Caco-2 (cell line): Measurements from ENCODE around the gene COTL1. TPM values are rescaled to one million over a fixed set of nuclear protein-coding genes. Genes with fewer than 3 reads are reported as not detected.

Source experiments
- BruUV-seq: library from RNA; stranded (reverse); fragments of 400-500 nt; replicated peaks from 2 replicates; lab custom pipeline; 2021; lab: Mats Ljungman, UMichigan
- CTCF ChIA-PET: fragments of 300-600 bp; sonication (Branson Sonifier 250); formaldehyde crosslinking; loops from one replicate; lab custom pipeline; 2022; ENCODE audit warnings: antibody characterized with exemption; lab: Charles Lee
- POLR2A ChIA-PET: fragments of 300-600 bp; sonication (Branson Sonifier 250); formaldehyde crosslinking; loops from one replicate; lab custom pipeline; 2022; ENCODE audit warnings: antibody characterized with exemption; lab: Charles Lee
- DNase-seq, 2 experiments: peaks; one replicate each; pipeline versions ENCODE4 v3.0.0 to v3.0.0-alpha.2; 2020 to 2022
- H3K27me3 ChIP-seq: replicated peaks from 2 replicates; pipeline ENCODE4 v1.6.0; 2011; ENCODE audit warnings: low read length; ENCODE audit not compliant: control insufficient read depth, insufficient read depth
- H3K36me3 ChIP-seq: 2 replicates; pipeline ENCODE4 v1.5.1; 2011; ENCODE audit warnings: low read length; ENCODE audit not compliant: control insufficient read depth, insufficient read depth
- H3K4me1 ChIP-seq: fragments of 250-450 bp; sonication (Bioruptor Pico); 2 replicates; pipeline ENCODE4 v1.5.1; 2020; ENCODE audit warnings: mild to moderate bottlenecking
- H3K4me3 ChIP-seq: 2 replicates; pipeline ENCODE4 v1.5.1; 2011; ENCODE audit warnings: low read depth, mild to moderate bottlenecking, control low read depth, low read length
- H3K9me3 ChIP-seq: fragments of 250-450 bp; sonication (Bioruptor Pico); 2 replicates; pipeline ENCODE4 v1.5.1; 2020; ENCODE audit warnings: mild to moderate bottlenecking, moderate library complexity
- H3K27ac Mint-ChIP-seq: one replicate; pipeline ENCODE4 v1.8.0; 2022; ENCODE audit warnings: mixed read lengths; ENCODE audit not compliant: unreplicated experiment
- H3K27me3 Mint-ChIP-seq: one replicate; pipeline ENCODE4 v1.8.0; 2022; ENCODE audit warnings: mixed read lengths; ENCODE audit not compliant: insufficient read depth, unreplicated experiment
- H3K36me3 Mint-ChIP-seq: one replicate; pipeline ENCODE4 v1.8.0; 2022; ENCODE audit warnings: mild to moderate bottlenecking, mixed read lengths; ENCODE audit not compliant: insufficient read depth, unreplicated experiment
- H3K4me1 Mint-ChIP-seq: one replicate; pipeline ENCODE4 v1.8.0; 2022; ENCODE audit warnings: low read depth, mixed read lengths; ENCODE audit not compliant: unreplicated experiment
- H3K4me3 Mint-ChIP-seq: one replicate; pipeline ENCODE4 v1.8.0; 2022; ENCODE audit warnings: mild to moderate bottlenecking, moderate library complexity, mixed read lengths; ENCODE audit not compliant: unreplicated experiment
- H3K9me3 Mint-ChIP-seq: one replicate; pipeline ENCODE4 v1.8.0; 2022; ENCODE audit warnings: mixed read lengths; ENCODE audit not compliant: unreplicated experiment
- CTCF ChIP-seq, 2 experiments: fragments of 200-600 bp in 1 of 2; IDR thresholded peaks; 1 replicate in 1 of 2; 2 replicates in 1 of 2; pipeline versions ENCODE4 v1.5.1 to v1.8.0; 2011 to 2022; ENCODE audit warnings: antibody characterized with exemption in 1 of 2, control low read depth in 1 of 2, inconsistent platforms in 1 of 2, low read depth in 1 of 2, low read length in 1 of 2, mild to moderate bottlenecking in 1 of 2, moderate library complexity in 1 of 2; ENCODE audit not compliant: insufficient read depth in 1 of 2, severe bottlenecking in 1 of 2, unreplicated experiment in 1 of 2
- intact Hi-C: fragments of 100-400 bp; cut with micrococcal nuclease; formaldehyde crosslinking; loops from one replicate; pipeline ENCODE4 v1.10.0; 2022; ENCODE audit not compliant: unreplicated experiment
- total RNA-seq: library from RNA; stranded (reverse); gene quantifications from 2 replicates; pipeline ENCODE4 v1.2.3, GENCODE V29; 2022

The COTL1 gene
- total RNA-seq, 1 experiment from 2014 or later, result 434 TPM

GRCh38 chr16:84570739-84571403 is 47.0 kb downstream of the COTL1 start:
- no peak for TF ChIP-seq CTCF (IDR thresholded peaks at IDR 0.05; ENCODE audit: insufficient read depth in 1 of 2, low read depth in 1 of 2, low read length in 1 of 2, severe bottlenecking in 1 of 2, unreplicated experiment in 1 of 2)
- peak overlapping the region; percentile 95 for H3K27ac Mint-ChIP-seq
- Histone ChIP-seq H3K27me3 (no peaks in the 10 kb centered on the region), H3K36me3 (0 out of 2 replicates have a peak, but pooled peaks cover 1% of the 10 kb centered on the region), H3K9me3 (peaks cover 11% of the 10 kb centered on the region), H3K4me1 (peaks cover 50% of the 10 kb centered on the region), H3K4me3 (no peak overlapping the region)
- H3K9me3 Mint-ChIP-seq, result peaks cover 15% of the 10 kb centered on the region
- H3K27me3 Mint-ChIP-seq, result no peaks in the 10 kb centered on the region
- H3K4me3 Mint-ChIP-seq, result peak overlapping the region; percentile 62
- POLR2A ChIA-PET, result no interaction called here
- BruUV-seq, result no TSS peak
- CTCF ChIA-PET, result interaction anchor here (1.3 to 1.5 kb wide), 4 partner anchors 10 to 66 kb away, joined by 3 to 6 read pairs (median 4); partner anchors contain the start of gene MEAK7
- H3K36me3 Mint-ChIP-seq, result peaks cover 86% of the 10 kb centered on the region
- intact Hi-C loops, result no loop called here
- peaks cover 52% of the 10 kb centered on the region for H3K4me1 Mint-ChIP-seq
- DNase-seq, result no peak

DNA sequence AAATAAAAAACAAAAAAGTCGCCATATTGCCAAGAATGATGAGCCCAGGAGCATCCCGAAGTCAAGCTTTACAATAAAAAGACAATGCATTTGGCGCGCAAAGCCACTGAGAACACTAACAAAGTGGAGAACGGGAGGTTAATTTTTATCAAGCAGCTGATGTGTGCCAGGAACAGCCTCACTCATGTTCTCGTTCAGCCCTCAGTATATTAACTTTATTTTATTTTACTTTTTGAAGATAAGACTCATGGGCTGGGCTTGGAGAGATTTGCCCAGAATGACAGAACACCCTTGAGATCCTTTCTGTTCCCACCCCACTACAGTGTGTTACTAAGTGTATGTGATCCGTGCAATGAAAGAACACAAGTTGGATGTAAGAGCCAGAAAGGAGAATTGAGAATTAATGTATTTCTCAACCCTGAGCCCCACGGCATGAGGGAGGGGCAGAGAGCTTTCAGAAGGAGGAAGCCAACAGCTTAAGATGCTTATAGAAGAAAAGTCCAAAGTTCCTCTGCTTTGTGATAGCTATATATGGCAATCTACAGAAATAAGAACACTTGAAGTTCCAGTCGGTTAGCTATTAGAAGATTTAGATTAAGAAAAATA is 48.4 kb downstream of the COTL1 start:
- no TSS peak for BruUV-seq
- no peak for TF ChIP-seq CTCF (IDR thresholded peaks at IDR 0.05; ENCODE audit: insufficient read depth in 1 of 2, low read depth in 1 of 2, low read length in 1 of 2, severe bottlenecking in 1 of 2, unreplicated experiment in 1 of 2)
- H3K4me3 Mint-ChIP-seq, result peak overlapping the region; percentile 62
- CTCF ChIA-PET, result interaction anchor here (0.6 to 1.5 kb wide), 12 partner anchors 8 to 103 kb away, joined by 3 to 12 read pairs (median 4); partner anchors contain the start of gene MEAK7
- POLR2A ChIA-PET, result interaction anchor here (0.6 to 1.3 kb wide), 4 partner anchors 33 to 123 kb away, joined by 3 to 9 read pairs (median 3); no protein-coding TSS in a partner anchor
- H3K27ac Mint-ChIP-seq, result peak overlapping the region; percentile 95
- H3K4me1 Mint-ChIP-seq, result peaks cover 58% of the 10 kb centered on the region
- peaks cover 96% of the 10 kb centered on the region for H3K36me3 Mint-ChIP-seq
- 0 out of 2 replicates have a peak, but pooled peaks cover 1% of the 10 kb centered on the region for H3K36me3 ChIP-seq
- no peaks in the 10 kb centered on the region for H3K27me3 Mint-ChIP-seq
- peak; percentile 74 to 78 for DNase-seq
- H3K9me3 Mint-ChIP-seq, result peaks cover 15% of the 10 kb centered on the region
- intact Hi-C loops, result loop anchor here (1.0 kb wide), 2 partner anchors 34 to 49 kb away; partner anchors contain the start of gene COTL1
- peaks cover 11% of the 10 kb centered on the region for H3K9me3 ChIP-seq
- no peak overlapping the region for H3K4me3 ChIP-seq
- peaks cover 50% of the 10 kb centered on the region for H3K4me1 ChIP-seq
- H3K27me3 ChIP-seq, result no peaks in the 10 kb centered on the region

GRCh38 chr16:84568066-84568465 is 49.8 kb downstream of the COTL1 start:
- BruUV-seq, result no TSS peak
- Mint-ChIP-seq H3K36me3 (peaks cover 97% of the 10 kb centered on the region), H3K4me3 (peak overlapping the region; percentile 50), H3K27me3 (no peaks in the 10 kb centered on the region), H3K4me1 (peaks cover 58% of the 10 kb centered on the region), H3K9me3 (peaks cover 15% of the 10 kb centered on the region), H3K27ac (peak overlapping the region; percentile 69)
- Histone ChIP-seq H3K9me3 (peaks cover 11% of the 10 kb centered on the region), H3K27me3 (no peaks in the 10 kb centered on the region), H3K4me3 (no peak overlapping the region), H3K4me1 (peaks cover 53% of the 10 kb centered on the region), H3K36me3 (0 out of 2 replicates have a peak, but pooled peaks cover 1% of the 10 kb centered on the region)
- CTCF ChIA-PET, result no interaction called here
- no peak for TF ChIP-seq CTCF (IDR thresholded peaks at IDR 0.05; ENCODE audit: insufficient read depth in 1 of 2, low read depth in 1 of 2, low read length in 1 of 2, severe bottlenecking in 1 of 2, unreplicated experiment in 1 of 2)
- no peak for DNase-seq
- intact Hi-C loops, result no loop called here
- POLR2A ChIA-PET, result no interaction called here
